ENCODE measurements around the gene ISCA2. TPM values are rescaled to one million over a fixed set of nuclear protein-coding genes. Genes with fewer than 3 reads are reported as not detected.

The ISCA2 gene
- total RNA-seq, 1 experiment from 2014 or later = 37.5 TPM

DNA sequence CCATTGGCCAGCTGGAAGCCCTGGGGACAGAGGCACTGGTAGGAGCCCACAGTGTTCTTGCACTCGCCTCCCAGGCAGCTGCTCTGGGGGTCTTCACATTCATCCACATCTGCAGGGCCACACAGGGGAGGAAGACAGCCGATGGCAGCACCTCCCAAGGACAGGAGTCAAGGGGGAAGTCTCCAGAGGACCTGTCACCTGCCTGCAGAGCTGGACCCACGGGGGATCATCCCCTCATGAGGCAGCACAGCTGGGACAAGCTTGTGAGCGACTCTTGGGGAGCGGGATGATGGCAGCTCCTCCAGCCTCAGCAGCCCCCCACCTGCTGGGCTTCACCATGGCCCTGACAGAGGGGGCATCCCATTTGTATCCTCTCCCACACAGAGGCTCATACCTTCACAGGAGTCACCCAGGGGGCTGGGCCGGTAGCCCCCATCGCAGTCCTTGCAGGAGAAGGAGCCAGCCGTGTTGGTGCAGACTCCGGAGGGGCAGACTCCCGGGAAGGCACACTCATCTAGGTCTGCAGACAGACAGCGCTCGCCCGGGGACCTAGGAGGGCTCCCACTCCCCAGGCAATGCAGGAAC, 15.4 kb downstream of the ISCA2 start:
- H3K36me3 Mint-ChIP-seq (ENCODE audit: insufficient read depth in 1 of 3, low read depth in 3 of 3) = no peaks in the 10 kb centered on the region
- H3K4ac ChIP-seq (ENCODE audit: low read depth, low read length) = no peak overlapping the region
- no peak overlapping the region for H3K14ac ChIP-seq (ENCODE audit: insufficient read depth, low read length)
- H4K20me1 ChIP-seq (ENCODE audit: control insufficient read depth, insufficient read depth, insufficient read length) = no peaks in the 10 kb centered on the region
- H2BK5ac ChIP-seq (ENCODE audit: insufficient read length, low read length) = no peak overlapping the region
- no peaks in the 10 kb centered on the region for H3K23me2 ChIP-seq (ENCODE audit: insufficient read length, low read depth, low read length, poor library complexity, severe bottlenecking)
- H2BK12ac ChIP-seq (ENCODE audit: insufficient read length, low read depth, low read length) = no peak overlapping the region
- H3K9me3 Mint-ChIP-seq = no peaks in the 10 kb centered on the region
- TF ChIP-seq, protein P1, sequence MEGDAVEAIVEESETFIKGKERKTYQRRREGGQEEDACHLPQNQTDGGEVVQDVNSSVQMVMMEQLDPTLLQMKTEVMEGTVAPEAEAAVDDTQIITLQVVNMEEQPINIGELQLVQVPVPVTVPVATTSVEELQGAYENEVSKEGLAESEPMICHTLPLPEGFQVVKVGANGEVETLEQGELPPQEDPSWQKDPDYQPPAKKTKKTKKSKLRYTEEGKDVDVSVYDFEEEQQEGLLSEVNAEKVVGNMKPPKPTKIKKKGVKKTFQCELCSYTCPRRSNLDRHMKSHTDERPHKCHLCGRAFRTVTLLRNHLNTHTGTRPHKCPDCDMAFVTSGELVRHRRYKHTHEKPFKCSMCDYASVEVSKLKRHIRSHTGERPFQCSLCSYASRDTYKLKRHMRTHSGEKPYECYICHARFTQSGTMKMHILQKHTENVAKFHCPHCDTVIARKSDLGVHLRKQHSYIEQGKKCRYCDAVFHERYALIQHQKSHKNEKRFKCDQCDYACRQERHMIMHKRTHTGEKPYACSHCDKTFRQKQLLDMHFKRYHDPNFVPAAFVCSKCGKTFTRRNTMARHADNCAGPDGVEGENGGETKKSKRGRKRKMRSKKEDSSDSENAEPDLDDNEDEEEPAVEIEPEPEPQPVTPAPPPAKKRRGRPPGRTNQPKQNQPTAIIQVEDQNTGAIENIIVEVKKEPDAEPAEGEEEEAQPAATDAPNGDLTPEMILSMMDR (conservative IDR thresholded peaks at IDR 0.05) = no peak
- no peak overlapping the region for H3K9ac ChIP-seq (ENCODE audit: extremely low read depth, insufficient read length, low read length)
- no peak overlapping the region for H4K91ac ChIP-seq (ENCODE audit: insufficient read length, low read depth, low read length)
- no peaks in the 10 kb centered on the region for H3K9me3 ChIP-seq (ENCODE audit: control insufficient read depth, low read depth, low read length)
- no peak overlapping the region for H4K8ac ChIP-seq (replicated peaks; ENCODE audit: insufficient read length, low read depth, low read length)
- H2BK120ac ChIP-seq (ENCODE audit: low read depth, low read length, poor library complexity, severe bottlenecking) = no peak overlapping the region
- DNase-seq = no peak
- no peak overlapping the region for H3K4me2 ChIP-seq (ENCODE audit: insufficient read depth, insufficient read length, low read length)
- H3K18ac ChIP-seq (ENCODE audit: insufficient read length, low read depth, low read length) = no peak overlapping the region
- H3K79me1 ChIP-seq (ENCODE audit: insufficient read depth, low read depth, low read length, poor library complexity, severe bottlenecking) = no peaks in the 10 kb centered on the region
- H4K5ac ChIP-seq (ENCODE audit: insufficient read length, low read depth, low read length) = no peak overlapping the region
- H2BK20ac ChIP-seq (ENCODE audit: low read depth, low read length, poor library complexity, severe bottlenecking) = no peak overlapping the region
- no peak overlapping the region for H3K4me3 Mint-ChIP-seq
- no peak overlapping the region for H3T11ph ChIP-seq (ENCODE audit: low read length)
- no peaks in the 10 kb centered on the region for H3K79me2 ChIP-seq (ENCODE audit: insufficient read depth, low read length)
- peaks cover 23% of the 10 kb centered on the region for H3K27me3 Mint-ChIP-seq (ENCODE audit: low read depth)
- H3K56ac ChIP-seq (ENCODE audit: insufficient read length, low read depth, low read length) = no peak overlapping the region
- no peak overlapping the region for H3K27ac ChIP-seq (ENCODE audit: insufficient read length, low read depth, low read length)
- H3K27me3 ChIP-seq (ENCODE audit: insufficient read depth, low read length) = no peaks in the 10 kb centered on the region
- no peak overlapping the region; a peak in 1 of 7 replicates for H3K27ac Mint-ChIP-seq
- no peak overlapping the region for H2AK5ac ChIP-seq (ENCODE audit: insufficient read length, low read length)
- peaks cover 5% of the 10 kb centered on the region; the same call in 1 of the 2 replicates for H3K4me1 ChIP-seq (ENCODE audit: insufficient read depth, low read length)
- peaks cover 29 to 33% of the 10 kb centered on the region in 2 experiments for H3K4me1 Mint-ChIP-seq
- H2BK15ac ChIP-seq (ENCODE audit: low read depth, low read length) = no peak overlapping the region
- H3K23ac ChIP-seq (ENCODE audit: insufficient read length, low read depth, low read length) = no peak overlapping the region
- WGBS (ENCODE audit: extremely low coverage, insufficient read length, low lambda C conversion rate) = no CpG with 5 or more reads among the region's 13 CpGs
- no peak overlapping the region for H2AFZ ChIP-seq (ENCODE audit: low read length)
